NCI-H226 (cell line): Measurements from ENCODE around the gene CCBE1.
"Not testable (repeated sequence)": the region's sequence is repeated elsewhere in the genome, so short reads cannot be mapped to it uniquely, and the experiment has no call there.

Experiments used
- DNase-seq: peaks from one replicate; pipeline ENCODE4 v3.0.0-alpha.2; 2015

CCBE1 gene

DNA sequence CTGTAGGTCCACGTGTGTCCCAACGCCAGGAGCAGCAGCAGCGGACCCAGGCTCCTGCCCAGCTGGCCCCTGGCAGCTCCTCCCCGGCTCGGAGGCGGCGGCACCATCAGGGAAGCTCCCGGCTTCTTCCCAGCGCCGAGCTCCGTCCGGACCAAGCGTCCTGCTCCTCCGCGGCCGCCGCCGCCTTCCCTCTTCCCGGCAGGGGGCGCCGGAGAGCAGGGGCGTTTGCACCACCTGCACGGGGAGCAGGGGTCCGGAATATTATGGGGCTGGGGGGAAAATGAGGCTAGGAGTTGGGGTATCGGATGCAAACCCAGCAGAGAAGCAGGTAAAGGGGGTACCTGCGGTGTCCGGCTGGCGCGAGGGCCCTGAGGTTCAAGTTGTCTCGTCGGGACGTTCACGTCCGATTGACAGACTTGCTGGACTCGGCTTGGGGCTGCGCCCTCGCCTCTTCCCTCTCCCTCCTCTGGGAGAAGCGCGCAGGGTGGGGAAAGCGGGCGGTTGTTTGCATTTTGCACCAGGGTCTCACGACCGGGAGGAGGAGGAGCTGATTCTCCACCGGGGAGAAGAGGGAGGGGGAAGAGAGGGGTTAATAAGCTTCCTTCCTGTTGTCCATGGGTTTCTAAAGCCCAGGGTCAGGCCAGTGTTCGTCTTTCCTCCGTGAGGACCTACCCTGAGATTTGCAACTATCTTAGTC is at the start of gene CCBE1:
Gene CCBE1 (minus strand): TSS at position 188 of the 697 bp plus-strand sequence.
- DNase-seq, result peak; percentile 44

DNA sequence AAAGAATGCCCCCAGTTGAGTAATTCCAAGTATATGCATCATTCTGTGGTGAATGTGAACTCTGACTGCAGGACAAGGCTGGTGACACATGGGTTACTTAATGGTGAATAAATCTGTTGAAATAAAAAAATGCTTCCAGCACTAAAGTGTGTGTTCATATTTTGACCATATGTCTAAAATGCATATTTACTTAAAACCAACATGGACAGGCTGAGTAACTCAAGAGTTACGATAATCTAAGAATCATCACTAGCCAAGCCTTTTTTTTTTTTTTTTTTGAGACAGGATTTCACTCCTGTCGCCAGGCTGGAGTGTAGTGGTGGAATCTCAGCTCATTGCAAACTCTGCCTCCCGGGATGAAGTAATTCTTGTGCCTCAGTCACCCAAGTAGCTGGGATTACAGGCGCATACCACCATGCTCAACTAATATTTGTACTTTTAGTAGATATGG is 47.1 kb upstream of the CCBE1 start:
- DNase-seq, result peak; percentile 59

DNA sequence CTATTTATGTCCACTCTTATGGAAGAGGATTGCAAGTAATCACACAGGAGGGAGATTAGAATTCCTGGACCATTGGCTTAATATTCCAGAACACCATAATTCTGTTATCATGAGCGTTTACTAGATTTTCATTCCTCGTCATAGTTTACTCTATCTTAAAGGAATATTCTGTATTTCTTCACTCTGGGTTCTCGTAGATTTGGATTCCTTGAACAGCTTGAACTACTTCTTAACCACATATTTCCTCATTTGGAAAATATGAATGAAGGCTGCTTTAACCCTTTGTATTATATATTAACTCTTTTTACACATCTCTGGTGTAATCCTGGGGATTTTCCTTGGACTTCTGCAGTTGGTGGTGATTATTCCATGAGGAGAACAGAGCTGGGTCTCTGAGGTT is 46.3 kb upstream of the CCBE1 start:
- no peak for DNase-seq

DNA sequence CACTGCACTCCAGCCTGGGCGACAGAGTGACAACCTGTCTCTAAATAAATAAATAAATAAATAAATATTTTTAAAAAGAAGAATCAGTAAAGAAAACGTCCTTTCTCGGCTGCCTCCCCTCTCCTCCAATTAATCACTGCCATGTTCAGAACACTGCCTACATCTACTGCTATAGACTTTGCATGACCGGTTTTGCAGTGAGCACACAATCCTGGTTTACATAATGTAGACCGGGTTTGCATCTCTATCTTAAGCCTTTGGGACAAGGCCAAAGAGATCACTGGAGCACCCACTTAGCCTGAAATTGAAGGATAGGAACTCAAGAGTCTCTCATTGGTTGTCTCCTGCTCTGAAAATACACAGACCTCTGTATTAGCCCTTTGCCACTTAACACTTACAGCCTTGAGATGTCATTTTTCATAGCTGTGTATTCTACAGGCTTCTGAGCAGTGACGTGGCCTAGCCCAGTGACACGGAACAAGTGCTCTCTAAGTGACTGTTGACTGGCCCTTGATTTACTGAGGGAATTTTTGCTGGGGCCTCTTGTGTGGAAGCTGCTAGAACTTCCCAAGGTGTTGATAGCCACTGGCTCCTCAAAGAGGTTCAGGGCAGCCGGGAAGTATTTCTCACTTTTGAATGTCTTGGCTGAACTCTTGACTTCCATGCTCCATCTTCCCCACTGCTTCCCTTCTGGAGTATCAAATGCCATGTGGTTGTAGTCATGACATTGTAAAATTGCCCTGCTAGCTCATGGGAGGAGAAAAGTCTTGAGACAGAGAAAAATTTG is 45.3 kb upstream of the CCBE1 start:
- peak; percentile 39 for DNase-seq

DNA sequence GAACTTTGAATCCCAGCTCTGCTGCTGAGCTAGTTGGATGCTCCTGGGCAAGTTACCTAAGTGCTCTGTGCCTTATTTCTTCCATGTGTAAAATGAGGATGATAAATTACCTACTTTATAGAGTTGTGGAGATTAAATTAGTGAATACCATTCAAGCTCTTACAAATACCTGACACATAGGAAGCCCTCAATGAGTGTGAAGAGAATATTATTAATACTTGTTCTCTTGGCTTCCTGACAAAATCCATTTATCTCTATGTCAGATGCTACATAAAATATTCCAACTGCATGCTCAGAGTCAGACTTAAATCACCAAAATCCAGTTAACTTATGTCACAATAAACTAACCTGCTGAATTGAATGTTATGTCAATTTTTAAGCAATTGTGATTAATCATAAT is 42.9 kb upstream of the CCBE1 start:
- DNase-seq, result peak; percentile 5

DNA sequence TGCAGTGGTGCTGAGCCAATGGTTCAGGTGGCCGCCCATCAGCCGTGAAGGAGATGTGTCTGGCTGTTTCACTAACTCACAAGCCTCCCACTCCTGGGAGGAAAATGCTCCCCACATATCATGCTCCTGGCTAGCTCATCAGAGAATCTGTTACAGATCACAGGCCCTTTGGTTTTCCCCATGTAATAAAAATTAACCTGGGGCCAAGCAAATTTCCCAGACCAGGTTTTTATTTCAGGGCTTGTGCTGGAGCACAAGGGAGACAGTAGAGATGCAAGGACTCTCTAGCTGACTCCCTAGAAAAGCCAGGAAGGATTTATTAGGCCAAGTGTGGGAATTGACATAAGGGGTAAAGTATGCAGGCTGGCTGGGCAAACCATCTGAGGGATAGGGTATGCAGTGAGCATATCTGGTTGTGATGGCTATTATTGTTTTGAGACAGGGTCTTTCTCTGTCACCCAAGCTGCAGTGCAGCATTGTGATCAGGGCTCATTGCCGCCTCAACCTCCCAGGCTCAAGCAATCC is 40.6 kb upstream of the CCBE1 start:
- DNase-seq, result no peak

DNA sequence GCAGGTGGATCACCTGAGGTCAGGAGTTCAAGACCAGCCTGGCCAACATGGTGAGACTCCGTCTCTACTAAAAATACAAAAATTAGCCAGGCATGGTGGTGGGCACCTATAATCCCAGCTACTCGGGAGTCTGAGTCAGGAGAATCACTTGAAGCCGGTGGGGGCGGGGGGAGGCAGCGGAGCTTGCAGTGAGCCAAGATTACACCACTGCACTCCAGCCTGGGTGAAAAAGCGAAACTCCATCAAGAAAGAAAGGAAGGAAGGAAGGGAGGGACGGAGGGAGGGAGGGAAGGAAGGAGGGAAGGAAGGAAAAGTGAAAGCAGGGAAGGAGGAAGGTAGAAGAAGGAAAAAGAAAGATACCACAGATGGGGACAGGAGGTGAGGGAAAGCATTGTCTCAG is 40.1 kb upstream of the CCBE1 start:
- not testable (repeated sequence) for DNase-seq

DNA sequence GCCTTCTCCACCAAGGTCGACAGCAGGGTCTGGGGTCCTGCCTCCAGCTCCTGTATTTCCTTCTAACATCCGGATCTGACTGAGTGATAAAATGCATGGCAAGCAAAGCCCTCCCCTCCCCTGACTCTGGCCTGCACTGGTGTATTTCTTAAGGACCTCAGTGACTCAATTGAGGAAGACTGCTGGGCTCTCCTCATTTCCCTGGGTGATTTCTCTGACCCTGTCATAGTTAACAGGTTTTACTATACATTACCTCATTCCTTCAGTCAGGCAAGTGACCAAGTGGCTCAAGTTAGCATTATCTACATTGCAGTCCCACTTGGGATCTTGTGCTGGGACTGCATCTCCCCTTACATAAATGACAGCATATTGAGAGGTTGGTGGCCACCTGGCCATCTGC is 38.8 kb upstream of the CCBE1 start:
- no peak for DNase-seq

DNA sequence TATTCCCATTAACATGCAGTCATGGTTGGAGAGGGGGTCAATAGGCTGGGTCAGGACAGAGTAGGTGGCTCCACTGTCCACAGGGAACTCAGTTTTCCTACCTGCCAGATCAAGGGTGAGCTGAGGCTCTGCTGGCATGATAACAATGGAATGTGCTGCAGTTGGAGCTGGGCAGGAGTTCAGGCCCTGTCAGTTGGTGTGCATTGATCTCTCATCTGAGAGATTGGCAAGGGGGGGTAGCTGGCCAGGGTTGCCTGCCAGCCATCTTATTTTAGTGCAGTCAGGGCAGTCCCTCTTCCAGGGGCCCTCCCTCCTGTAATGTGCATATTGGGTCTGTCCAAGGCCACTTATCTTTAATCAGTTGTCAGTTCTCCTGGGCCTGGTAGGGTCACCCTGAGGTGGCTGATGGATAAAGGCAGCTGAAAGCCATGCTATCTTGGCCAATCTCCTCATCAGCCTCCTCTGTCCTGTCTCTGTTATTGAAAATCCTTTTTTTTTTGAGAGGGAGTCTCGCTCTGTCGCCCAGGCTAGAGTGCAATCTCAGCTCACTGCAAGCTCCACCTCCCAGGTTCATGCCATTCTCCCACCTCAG is 38.1 kb upstream of the CCBE1 start:
- no peak for DNase-seq

DNA sequence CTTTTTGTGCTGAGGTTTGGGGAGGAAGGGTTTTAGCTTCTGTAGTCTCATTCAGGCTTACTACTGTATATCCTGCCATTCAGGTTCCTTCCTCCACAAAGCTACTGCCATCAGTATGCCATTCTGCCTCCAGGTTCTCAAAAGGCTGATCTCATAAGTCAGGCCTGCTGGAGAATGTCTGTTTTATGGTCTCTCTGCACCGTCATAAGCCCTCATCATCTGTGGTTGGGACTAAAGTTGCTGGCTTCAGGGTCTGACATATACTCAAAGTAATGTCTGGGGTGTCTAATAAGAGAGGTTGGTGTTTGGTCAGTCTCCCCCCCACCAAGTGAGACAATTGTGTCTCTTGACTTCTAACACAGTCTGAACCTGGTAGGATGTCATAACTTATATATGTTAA is 36.2 kb upstream of the CCBE1 start:
- DNase-seq, result no peak

DNA sequence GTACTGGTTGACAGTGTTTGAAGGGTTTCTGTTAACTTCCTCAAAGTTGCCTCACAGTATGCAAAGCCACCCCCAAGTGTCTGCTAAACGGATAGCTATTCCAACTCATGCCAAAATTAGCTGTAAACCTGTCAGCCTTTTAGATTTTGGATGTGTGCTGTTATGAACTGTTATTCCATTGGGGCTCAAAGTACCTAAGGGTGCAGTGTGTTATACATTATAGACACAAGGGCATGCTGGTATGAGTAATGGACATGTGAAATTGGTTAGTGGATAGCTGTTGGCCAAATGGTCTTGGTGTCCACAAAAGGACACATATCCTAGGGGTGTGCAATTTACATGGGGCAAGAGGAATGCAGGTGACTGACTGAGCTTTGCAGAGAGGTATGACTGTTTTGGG is 33.7 kb upstream of the CCBE1 start:
- no peak for DNase-seq

DNA sequence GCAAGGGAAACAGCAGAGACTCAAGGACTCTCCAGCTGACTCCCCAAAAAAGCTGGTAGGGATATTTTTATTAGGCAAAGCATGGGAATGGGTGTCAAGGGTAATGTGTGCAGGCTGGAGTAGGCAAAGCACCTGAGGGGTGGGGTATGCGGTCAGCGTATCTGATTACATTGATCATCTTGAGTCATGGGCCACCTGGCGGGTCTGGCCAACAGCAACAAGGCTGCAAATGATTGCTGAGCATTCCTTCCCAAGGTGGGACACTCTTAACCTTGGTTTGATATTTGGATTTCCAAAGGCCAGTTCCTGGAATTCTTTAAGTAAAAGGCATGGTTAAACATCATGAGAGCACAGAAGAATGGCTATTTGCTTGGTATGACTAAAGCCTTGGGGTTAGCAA is 32.6 kb upstream of the CCBE1 start:
- DNase-seq, result no peak

DNA sequence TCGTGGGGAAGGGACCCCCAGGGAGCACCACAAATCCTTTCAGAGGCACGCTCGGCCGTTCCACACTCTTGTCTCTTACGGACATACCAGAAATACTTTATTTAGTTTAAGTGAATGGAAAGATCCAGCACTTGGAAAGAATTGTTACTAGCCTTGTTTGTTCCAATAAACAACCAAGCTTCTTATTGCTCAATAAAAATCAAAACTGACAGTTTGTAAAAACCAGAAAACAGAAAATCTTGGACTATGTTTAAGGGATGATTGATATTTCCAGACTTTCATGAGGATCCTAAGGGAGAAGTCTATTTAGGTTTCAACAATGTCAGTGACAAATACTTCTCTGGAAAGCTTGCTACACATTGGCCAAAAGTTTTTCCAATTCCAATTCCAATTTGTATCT is 31.6 kb upstream of the CCBE1 start:
- no peak for DNase-seq

DNA sequence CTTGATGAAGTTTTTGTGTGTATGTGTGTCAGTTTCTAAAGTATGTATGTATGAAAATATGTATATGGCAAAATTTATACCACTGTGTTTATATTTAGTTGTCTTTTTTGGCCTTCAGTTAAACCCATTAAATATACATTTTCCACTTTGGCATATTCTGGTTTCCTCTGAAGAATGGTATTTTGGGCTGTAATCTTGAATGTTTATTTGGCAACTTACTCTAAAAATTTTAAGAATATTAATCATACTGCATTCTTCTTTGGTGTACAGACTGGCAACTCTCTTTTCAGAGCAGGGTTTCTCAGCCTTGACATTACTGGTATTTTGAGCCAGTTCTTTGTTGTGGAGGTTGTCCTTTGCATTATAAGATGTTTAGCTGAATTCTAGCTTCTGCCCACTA is 27.9 kb upstream of the CCBE1 start:
- DNase-seq, result peak; percentile 19

DNA sequence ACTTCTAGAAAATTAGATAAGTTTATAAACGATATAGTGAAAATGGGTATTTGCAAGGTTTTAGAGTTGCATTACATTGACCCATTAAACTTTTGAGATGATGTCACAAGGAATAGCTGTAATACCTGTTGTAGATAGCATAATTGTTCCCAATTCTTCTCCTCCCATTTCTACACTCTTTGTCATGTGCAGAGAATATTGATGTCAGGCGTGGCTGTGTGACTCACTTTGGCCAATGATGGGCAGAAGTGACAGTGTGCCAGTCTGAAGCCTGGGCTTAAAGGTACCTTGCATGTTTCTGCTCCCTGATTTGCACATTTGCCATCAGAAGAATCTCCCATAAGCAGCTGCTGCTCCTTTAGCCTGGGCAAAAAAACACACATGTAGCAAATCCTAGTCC is 26.9 kb upstream of the CCBE1 start:
- DNase-seq, result no peak

DNA sequence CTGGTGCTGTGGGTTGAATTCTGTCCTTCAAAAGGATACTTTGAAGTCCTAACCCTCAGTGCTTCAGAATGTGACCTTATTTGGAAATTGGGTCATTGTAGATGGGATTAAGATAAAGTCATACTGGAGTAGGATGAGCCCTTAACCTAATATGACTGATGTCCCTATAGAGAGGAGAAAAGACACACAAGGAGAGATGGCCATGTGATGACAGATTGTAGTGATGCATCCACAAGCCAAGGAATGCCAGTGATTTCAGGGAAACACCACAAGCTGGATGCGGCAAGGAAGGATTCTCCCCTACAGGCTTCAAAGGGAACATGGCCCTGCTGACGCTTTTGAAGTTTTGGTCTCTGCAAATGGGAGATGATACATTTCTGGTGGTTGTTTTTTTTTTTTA is 24.7 kb upstream of the CCBE1 start:
- DNase-seq, result no peak

DNA sequence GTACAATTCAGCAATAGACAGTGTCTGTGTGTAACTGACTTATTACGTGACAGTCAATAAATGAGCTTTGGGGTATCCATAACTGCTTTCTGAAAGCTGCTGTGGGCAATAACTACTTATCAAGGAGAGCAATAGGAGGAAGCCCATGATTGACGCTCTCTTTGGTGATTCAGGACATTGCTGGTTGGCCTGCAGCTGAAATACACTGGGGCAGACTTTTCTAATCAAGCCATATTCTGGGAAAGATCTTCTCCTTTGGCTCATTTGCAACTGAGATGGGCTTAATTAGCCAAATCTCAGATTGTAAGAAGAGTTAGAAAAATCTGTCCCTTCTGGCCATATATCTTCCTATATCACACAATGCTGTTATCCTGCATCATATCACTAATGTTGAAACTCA is 24.0 kb upstream of the CCBE1 start:
- no peak for DNase-seq

DNA sequence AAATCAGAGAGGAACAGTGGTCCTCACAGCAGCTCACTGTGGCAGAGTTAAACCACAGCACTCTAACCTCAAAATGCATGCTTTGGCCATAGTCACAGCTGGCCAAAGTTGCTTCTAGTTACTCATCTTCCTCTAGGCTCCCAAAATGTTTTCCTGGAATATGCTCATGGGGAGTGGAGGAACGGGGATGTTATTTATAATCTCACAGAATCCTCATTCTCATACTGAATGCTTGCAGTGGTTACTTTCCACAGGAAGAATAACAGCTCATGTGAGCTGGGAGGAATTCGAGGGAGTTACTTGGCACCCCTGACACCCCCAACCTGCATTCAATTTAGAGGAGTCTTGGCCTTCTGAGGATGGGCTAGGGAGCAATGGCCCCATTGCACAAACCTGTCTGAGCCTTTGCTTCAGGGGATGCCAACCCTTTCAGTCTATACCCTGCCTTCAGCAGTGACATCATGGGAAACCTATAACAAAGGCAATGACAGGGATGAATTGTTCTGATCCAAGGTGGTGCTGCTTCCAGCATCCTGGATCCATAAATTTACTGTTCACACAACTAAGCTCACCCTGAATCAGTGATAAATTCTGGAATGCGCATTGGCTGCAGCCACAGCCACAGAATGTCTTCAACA is 22.4 kb upstream of the CCBE1 start:
- peak; percentile 54 for DNase-seq

DNA sequence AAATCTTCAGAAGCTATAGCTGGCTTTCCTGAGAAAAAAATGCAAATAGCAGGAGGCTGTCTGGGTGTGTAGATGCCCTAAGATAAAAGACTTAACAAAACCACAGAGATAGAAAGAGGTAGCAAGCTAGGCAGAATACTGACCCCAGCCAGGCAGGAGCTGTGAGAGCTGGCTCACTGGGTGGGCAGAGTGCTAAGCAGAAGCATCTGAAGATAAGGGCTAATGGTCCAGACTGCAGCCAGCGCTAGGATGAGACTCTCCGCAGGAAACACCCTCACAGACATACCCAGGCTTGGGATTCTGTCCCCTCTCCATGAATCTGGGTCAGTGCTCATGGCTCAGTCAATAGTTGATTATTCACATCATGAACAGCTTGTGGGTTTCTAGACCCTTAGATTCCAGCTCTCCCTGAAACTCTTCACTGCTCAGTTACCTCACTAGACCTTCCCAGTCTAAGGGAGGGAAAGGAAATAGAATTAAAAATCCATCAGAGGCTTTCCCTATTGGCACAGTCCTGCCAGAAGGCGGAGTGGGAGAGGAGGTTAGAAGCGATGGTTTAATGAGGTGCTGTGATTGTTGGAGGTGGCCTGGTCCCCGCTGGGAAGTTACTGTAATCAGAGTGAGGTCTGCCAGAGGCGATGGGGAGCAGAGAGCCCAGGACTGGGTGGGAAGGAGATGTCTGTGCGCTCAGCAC is 21.4 kb upstream of the CCBE1 start:
- no peak for DNase-seq

DNA sequence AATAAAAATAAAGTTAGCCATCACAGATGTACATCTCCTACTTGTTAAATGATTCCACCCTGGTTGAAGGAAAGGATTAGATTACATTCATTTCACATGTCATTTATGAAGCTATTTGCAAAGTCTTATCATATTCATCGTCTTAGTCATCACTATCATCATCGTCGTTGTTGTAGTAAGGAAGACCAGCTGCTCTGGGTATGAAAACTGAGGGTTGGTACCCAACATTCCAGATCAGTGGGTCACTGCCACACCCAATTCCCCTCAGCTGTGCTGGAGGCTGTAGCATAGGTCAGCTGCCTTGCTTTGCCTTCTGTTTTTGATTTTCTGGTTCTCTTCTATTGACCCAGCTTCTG is 20.9 kb upstream of the CCBE1 start:
- peak; percentile 89 for DNase-seq

DNA sequence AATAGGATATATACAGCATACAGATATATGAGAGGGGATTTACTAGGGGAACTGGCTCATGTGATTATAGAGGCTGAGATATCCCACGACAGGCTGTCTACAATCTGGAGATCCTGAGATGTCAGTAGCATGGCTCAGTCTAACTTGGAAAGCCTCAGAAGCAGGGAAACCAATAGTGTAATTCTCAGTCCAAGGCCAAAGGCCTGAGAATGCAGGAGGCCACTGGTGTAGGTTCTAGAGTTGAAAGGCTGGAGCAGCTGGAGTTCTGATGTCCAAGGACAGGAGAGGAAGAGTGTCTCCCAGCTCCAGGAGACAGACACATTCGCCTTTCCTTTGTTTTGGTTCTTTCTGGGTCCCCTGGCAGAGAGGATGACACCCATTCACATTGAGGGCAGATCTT is 20.1 kb upstream of the CCBE1 start:
- no peak for DNase-seq

DNA sequence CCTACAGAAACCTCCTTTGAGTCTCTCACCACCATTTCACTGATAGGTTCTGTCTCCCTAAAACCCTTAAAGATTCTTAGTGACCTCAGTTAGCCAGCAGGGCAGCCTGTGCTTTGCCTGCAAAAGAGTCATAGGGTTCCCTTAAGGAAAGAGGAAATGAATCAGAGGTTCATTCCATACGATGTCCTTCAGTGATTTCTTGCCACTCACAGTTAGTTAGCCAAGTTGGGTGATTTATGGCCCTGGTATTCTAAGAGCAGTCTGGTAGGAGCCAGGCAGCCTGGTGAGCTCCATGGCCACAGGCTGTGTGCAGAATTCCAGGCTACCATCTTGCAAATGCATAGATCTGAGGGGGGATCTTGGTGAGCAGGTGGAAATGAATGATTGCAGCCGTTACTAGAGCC is 18.7 kb upstream of the CCBE1 start:
- peak; percentile 89 for DNase-seq

DNA sequence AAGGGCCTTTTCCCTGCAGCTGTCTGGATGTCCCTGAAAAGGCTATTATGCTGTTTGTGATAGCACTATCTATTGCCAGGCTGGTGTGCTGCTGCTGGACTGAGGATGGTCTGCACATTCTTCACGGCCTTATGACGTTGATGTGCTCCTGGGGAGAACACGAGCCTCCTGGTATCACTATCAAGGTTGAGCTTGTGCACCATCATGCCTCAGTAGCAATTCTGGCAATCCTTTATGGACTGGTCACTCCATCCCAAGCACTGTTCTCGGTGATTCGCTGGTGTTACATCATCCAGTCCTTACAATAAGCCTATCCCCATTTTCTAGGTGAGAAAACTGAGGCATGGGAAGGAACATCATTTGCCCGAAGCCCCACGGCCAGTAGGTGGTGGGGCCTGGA is 18.2 kb upstream of the CCBE1 start:
- no peak for DNase-seq
